Endometrial microvascular endothelial cells (primary cell): ENCODE results near the gene C19orf25. TPM values are rescaled to one million over a fixed set of nuclear protein-coding genes. Genes with fewer than 3 reads are reported as not detected.

ENCODE experiments used
- in situ Hi-C: cut with HindIII; loops from 2 replicates; pipeline ENCODE4 v1.10.0; 2017; ENCODE audit warnings: low sequenced_read_pairs, low pct_unique_long_range_greater_than_20kb; ENCODE audit errors: inconsistent ontology term
- total RNA-seq: library from RNA; depleted of rRNA; stranded (reverse); fragments of >200 nt; gene quantifications from one replicate; pipeline ENCODE4 v1.2.3, GENCODE V29; 2015; ENCODE audit errors: inconsistent ontology term

The C19orf25 gene
- total RNA-seq, 1 donor from 2014 or later, result 28.2 TPM

DNA sequence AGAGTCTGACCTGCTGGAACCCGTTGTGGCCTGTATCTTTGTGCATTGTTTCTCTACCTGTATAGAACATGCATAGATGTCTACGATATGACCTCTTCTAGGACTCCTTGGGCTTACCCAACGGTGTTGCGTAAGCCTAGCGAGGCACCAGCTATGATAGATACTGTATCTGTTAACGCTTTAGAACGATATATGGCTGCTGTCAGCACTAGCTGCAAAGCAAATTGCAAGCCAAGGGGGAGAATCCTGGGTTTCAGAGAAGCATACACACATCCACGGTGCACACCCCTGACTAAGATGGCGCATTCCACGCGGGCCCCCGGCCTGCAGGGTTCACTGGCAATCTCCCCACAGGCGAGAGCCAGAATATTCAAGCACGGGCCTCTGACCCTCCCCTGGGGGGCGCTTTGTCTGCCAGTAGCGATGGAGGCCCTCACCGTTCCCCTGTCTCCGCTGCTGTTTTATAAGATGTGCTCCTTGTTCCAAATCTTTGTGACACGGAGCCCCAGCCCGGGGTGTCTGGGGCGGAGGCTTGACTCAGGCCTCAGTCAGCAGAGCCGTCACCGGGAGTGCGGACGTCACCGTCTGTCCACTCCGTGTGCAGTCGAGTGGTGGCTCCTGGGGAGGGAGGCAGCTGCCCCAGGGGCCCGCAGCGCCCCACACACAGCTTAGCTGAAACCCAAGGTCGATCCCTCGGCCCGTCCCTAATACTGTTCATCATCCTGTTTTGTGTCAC lies 53.7 kb downstream of the C19orf25 start:
- in situ Hi-C loops, result no loop called here

DNA sequence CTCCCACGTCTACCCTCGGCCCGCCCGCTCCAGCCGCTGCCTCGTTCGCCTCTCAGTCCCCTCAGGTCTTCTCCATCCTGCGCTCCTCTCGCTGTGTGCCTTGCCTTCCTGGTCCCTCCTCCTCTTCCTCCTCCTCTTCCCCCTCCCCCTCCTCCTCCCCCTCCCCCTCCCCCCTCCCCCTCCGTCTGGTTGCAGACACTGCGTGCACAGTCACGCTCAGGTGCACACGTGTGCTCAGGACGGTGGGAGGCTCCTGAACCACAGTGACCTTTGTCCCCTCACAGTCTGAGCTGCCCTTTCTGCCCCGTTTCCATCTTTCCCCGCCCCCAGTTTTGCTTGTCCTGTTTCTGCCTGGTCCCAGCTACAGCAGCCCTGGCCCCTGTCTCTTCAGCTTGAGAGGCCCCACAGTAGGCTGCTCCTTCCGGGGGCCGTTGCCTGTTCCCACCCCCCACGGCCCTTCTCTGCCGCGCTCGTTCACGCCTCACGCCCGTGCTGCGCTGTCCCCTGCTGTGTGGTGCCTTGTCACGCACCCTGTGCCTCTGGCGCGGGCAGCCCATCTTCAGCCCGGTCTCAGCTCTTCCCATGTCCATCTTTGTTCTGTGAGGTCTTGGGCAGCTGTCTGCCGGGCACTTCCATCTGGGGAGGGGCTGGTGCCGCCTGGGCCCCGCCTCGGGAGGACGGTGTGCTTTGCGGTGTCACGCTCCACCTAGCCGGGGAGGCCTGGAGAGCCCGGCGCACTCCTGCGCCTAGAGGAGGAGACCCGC lies 54.6 kb downstream of the C19orf25 start:
- in situ Hi-C loops, result no loop called here

DNA sequence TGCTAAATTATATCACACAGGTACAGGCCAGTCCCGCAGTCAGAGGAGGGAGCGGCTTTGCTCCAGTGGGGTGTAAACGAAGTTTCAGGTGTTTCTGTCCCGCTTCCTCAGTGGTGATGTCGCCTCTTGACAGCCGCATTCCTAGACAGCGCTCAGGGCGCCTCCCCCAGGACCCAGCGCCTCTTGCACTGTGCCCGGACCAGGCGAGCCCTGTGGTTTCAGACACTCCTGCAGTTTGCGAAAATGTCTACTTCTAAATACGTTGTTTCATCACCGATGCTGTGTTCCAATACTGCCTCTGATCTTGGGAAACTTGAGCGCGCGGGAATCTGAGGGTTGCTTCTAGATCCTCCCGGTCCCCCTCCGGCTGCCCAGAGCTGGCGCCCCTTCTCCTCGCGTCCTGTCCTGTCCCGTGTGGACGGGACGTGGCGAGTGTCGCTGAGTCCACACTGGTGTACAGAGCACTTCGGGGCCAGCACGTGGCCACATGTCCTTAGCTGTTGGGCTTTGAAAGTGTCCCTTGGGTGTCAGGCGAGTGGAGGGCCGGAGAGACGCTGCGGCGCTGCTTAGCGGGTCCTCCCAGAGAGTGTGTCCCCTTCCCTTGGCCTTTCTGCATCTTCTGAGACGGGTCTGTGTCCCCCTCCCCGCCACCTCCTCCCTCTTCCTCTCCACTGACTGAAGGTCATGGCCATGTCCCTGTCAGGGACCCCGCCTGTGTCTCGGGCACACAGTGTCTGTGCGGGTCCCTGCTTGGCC lies 55.4 kb downstream of the C19orf25 start:
- in situ Hi-C loops, result no loop called here

Other genes starting within 250 kb of the C19orf25 start
- 0.74 TPM for gene CBARP, start 241.2 kb downstream of the C19orf25 start, total RNA-seq
- 75.4 TPM for gene ATP5F1D, start 237.5 kb downstream of the C19orf25 start, total RNA-seq
- 13.8 TPM for gene MIDN, start 230.6 kb downstream of the C19orf25 start, total RNA-seq
- 235 TPM for gene CIRBP, start 209.9 kb downstream of the C19orf25 start, total RNA-seq
- 83.3 TPM for gene FAM174C, start 203.7 kb downstream of the C19orf25 start, total RNA-seq
- not detected for gene EFNA2, start 193.3 kb downstream of the C19orf25 start, total RNA-seq
- 113 TPM for gene NDUFS7, start 95.3 kb downstream of the C19orf25 start, total RNA-seq
- 5.3 TPM for gene GAMT, start 77.7 kb downstream of the C19orf25 start, total RNA-seq
- 83.8 TPM for gene DAZAP1, start 71.6 kb downstream of the C19orf25 start, total RNA-seq
- 3,355 TPM for gene RPS15, start 40.8 kb downstream of the C19orf25 start, total RNA-seq
- gene APC2, start 29.1 kb downstream of the C19orf25 start, total RNA-seq, result not detected
- gene PCSK4, start 11.1 kb upstream of the C19orf25 start, total RNA-seq, result not detected
- gene REEP6, start 12.0 kb upstream of the C19orf25 start, total RNA-seq, result 1.9 TPM
- gene ADAMTSL5, start 33.8 kb upstream of the C19orf25 start, total RNA-seq, result not detected
- gene PLK5, start 44.9 kb upstream of the C19orf25 start, total RNA-seq, result not detected
- 41.4 TPM for gene MEX3D, start 89.1 kb upstream of the C19orf25 start, total RNA-seq
- gene MBD3, start 113.7 kb upstream of the C19orf25 start, total RNA-seq, result 120 TPM
- 46.6 TPM for gene UQCR11, start 126.2 kb upstream of the C19orf25 start, total RNA-seq
- 124 TPM for gene TCF3, start 173.4 kb upstream of the C19orf25 start, total RNA-seq